Caki2 (cell line): ENCODE data around the gene NLRC5. TPM values are rescaled to one million over a fixed set of nuclear protein-coding genes. Genes with fewer than 3 reads are reported as not detected.
"Not testable (repeated sequence)": the region's sequence is repeated elsewhere in the genome, so short reads cannot be mapped to it uniquely, and the experiment has no call there.

ENCODE experiments used
- DNase-seq: peaks from one replicate; pipeline ENCODE4 v3.0.0-alpha.2; 2015; ENCODE audit warnings: low read depth
- in situ Hi-C: cut with HindIII; loops from 2 replicates; pipeline ENCODE4 v1.10.0; 2016; ENCODE audit warnings: low sequenced_read_pairs, low pct_unique_long_range_greater_than_20kb, mixed read lengths
- total RNA-seq: library from RNA; depleted of rRNA; stranded (reverse); fragments of >200 nt; shearing (Covaris generic); gene quantifications from 2 replicates; pipeline ENCODE4 v1.2.3, GENCODE V29; 2014; ENCODE audit warnings: low replicate concordance

The NLRC5 gene
- total RNA-seq, 1 experiment from 2014 or later = 3.1 TPM

DNA sequence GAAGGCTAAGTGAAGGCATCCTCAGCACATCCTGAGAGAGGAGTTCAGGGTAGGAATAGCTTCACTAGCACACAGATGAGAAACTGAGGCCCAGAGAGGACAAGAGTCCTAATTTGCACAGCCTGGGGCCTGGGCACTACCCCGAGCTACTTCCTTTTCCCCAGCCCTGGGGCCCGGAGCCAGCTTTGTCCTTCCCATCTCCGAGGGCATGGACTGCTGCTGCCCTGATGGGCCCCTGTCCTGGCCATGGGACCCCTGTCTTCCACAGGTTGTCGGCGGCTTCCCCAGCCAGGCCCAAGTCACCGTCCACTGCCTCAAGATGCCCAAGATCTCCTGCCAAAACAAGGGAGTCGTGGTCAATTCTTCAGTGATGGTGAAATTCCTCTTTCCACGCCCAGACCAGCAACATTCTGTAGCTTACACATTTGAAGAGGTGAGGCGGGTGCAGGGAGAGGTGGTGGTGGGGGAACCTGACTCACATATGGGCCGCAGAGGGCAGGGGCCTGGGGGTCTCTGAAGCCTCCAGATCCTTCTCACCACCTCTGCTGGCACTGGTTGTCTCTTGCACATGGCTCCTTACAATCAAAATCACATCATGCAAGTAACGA, 11.4 kb upstream of the NLRC5 start:
- in situ Hi-C loops = no loop called here
- DNase-seq = no peak

DNA sequence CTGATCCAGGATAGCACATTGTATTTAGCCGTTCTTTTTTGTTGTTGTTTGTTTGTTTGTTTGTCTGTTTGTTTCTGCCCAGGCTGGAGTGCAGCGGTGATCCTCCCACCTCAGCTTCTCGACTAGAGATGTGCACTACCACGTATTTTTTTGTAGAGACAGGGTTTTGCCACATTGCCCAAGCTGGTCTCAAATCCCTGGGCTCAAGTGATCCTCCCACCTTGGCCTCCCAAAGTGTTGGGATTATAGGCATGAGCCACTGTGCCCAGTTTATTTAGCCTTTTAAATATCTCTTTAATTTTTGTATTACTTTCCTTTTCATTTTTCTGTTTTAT, 9.2 kb upstream of the NLRC5 start:
- in situ Hi-C loops = no loop called here
- DNase-seq = no peak

DNA sequence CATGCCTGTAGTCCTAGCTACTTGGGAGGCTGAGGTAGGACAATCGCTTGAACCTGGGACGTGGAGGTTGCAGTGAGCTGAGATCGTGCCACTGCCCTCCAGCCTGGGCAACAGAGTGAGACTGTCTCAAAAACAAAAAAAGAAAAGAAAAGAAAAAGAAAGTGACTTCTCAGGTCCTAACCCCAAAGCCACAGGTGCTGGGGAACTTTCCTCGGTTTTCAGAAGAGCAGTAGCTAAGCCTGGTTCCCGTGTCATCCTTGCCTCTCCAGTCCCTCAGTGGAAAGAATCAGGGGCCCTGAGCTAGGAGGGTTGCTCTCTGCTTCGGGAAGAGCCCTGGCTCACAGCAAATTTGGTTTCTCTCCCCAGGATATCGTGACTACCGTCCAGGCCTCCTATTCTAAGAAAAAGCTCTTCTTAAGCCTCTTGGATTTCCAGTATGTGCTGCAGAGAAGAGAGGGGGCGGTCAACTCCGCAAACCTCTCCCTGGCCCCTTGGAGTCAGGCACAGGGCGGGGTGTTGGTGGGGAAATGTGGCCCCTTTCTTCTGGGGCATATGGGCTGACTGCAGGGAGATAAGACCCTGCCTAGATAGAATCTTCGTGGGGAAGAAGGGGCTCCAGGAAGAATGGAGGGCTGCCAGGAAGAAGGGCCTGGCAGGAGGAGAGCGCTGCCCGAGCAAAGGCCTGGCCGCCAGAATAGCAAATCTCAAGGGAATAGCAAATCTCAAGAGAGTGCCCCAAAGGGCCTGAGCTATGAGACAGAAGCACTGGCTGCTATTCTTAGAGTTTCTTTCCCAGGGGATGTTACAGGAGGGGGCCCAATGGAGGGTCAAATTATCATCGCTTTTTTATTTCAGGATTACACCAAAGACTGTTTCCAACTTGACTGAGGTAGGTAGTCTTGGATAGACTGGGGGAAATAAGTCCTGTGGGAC, 8.3 kb upstream of the NLRC5 start:
- in situ Hi-C loops = no loop called here
- no peak for DNase-seq

DNA sequence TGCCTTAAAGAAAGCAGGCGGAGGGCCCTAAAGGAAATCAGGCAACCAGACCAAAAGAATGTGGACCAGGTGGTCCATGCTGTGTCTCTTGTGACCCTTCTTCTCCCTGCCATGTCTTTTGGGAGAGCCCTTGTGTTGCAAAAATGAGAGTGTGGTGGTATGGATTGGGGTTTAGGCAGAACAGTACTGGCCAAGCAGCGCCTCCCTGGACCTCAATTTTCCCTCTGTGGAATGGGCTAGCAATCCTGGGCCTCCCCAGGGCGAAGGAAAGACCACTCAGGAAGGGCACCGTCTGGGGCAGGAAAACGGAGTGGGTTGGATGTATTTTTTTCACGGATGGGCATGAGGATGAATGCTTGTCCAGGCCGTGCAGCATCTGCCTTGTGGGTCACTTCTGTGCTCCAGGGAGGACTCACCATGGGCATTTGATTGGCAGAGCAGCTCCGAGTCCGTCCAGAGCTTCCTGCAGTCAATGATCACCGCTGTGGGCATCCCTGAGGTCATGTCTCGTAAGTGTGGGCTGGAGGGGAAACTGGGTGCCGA, 7.6 kb upstream of the NLRC5 start:
- no peak for DNase-seq
- in situ Hi-C loops = no loop called here

DNA sequence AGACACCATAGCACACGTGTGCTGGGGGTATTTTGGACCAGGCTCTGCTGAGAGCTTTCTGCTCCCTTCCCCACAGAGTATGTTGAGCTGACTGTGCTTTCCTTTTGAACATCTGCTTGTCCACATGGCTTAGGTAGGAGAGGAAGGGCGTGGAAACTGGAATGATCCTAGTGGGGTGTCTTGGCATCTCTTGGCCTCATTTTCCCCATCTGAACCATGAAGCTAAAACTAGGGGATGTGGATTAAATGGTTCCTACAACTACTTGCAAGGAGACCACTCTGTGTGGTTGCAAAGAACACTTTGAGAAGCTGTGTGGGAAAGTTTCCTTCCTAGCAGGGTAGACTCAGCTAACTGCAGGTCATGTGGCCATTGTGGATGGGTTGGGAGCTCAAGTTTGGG, 6.7 kb upstream of the NLRC5 start:
- DNase-seq = no peak
- in situ Hi-C loops = no loop called here

DNA sequence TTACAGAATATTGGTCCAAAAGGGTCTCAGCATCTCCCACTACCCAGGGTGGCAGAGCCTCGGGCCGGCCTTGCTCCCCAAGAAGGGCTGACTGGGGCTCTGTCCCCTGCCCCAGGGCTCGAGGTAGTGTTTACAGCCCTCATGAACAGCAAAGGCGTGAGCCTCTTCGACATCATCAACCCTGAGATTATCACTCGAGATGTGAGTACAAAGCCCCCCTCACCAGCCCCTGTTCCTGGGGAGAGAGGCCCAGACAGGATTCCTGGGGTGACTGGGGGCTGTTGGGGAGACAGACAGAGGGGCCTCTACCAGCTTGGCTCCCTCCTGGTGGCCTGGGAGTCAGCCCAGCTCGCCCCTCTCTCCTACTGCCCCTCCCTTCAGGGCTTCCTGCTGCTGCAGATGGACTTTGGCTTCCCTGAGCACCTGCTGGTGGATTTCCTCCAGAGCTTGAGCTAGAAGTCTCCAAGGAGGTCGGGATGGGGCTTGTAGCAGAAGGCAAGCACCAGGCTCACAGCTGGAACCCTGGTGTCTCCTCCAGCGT, 6.1 kb upstream of the NLRC5 start:
- no peak for DNase-seq

DNA sequence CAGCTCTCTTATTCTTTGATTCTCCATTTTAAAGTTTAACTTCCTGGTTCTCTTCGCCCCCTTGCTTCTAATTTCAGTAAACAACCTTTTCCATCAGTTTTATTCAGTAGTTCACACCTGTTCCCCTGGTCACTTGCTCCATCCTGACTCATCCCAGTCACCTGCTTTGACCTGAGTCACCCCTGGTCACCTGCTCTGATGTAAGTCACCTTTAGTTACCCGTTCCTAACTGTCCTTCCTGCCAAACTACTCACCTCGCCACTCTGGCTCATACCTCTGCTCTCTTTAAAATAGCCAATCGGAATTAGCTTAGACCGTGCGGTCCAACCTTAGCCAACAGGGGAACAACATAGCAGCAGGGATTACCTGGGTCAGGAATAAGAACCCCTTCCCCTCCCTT, 4.7 kb upstream of the NLRC5 start:
- in situ Hi-C loops = no loop called here
- peak; percentile 19 for DNase-seq

More for the DNA sequence above, 6.1 kb upstream of the NLRC5 start:
- in situ Hi-C loops = no loop called here

DNA sequence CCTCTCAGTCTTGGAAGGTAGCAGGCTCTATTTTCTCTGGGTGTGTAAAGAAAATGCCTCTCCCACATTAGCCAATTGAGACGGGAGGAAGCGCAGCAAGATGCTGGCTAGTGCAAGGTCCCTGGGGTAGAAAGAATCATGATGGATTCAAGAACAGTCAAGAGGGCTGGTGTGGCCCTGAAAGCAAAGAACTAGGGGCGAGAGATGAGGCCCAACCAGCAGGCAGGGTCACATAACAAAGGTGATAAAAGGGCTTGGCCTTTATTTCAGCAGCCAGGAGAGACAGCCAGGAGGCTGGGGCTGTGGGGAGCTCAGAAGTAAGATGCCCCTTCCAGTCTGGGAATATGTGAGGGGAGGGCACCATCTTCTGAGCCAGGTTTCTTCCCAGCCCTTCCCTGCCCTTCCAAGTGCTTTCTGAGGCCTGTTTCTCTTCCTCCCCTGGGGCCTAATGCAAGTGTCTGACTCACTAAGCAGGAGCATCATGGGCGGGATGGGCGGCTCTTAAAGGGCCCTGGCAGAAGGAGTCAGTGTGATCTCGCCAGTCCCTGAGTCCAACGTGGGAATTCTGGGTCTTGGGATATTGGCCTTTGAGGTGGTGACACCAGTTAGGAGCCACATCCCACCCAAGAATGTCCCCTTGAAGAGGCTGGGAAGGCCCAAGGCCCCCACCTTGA, 3.9 kb upstream of the NLRC5 start:
- in situ Hi-C loops = no loop called here
- DNase-seq = peak; percentile 61

DNA sequence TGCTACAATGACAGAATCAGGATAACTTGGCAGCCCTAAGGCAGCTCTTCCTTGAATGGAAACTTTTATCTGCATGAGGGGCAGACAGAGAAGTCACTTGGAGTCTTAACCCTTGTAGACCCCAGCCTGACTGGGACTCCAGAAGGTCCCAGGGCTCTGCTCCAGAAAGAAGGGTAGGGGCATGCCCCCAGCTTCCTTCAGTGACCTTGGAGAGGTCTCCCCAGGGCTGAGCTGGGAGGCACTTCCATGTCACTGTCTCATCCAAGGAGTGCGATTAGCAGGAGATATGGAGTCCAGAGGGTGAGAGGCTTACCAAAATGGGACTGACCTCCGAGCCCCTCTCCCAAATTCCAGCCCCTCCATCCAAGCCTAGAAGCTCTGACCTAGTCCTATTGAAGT, 3.4 kb upstream of the NLRC5 start:
- no peak for DNase-seq
- in situ Hi-C loops = no loop called here

DNA sequence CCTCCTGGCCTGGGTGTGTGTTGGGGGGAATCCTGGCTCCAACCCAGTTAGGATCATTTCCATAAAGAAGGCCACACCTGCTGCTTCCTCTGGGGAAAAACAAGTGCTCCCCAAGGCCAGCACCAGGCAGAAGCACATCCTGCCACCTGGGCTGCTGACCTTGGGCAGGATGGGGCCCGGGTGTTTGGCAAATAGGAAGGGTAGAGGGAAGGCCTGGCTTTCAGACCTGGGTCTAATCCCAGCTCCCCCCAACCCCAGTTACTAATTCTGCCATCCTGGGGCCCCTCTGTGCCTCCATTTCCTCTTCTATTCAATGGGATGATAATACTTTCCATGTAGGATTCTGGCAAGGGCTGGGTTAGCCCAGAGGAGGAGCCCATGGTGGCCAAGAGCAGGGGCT, 3.0 kb upstream of the NLRC5 start:
- no peak for DNase-seq
- in situ Hi-C loops = no loop called here

DNA sequence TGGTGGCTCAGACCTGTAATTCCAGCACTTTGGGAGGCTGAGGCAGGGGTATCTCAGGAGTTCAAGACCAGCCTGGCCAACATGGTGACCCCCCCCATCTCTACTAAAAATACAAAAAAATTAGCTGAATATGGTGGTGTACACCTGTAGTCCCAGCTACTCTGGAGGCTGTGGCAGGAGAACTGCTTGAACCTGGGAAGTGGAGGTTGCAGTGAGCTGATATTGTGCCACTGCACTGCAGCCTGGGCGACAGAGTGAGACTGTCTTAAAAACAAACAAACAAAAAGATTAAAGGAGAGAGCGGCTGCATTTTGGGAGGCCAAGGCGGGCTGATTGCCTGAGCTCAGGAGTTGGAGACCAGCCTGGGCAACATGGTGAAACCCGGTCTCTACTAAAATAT, 2.4 kb upstream of the NLRC5 start:
- DNase-seq, in situ Hi-C loops: not testable (repeated sequence)

DNA sequence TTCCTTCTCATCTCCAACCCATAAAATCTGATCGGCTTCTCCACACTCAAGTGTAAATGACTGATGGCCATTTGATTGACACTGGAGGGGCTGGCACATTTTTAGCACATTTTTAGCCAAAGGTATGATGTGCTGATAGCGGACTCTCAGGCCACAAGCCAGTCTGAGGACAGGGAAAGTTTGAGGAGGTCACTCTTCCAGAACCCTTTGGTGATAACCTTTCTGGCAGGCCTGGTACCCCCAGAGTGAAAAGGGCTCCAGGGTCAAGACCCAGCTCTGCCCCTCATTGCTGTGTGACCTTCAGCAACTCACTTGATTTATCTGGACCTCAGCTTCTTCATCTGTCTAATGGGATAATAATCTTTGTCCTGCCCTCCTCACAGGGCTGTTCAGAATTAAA, 1.7 kb upstream of the NLRC5 start:
- no peak for DNase-seq
- in situ Hi-C loops = no loop called here

DNA sequence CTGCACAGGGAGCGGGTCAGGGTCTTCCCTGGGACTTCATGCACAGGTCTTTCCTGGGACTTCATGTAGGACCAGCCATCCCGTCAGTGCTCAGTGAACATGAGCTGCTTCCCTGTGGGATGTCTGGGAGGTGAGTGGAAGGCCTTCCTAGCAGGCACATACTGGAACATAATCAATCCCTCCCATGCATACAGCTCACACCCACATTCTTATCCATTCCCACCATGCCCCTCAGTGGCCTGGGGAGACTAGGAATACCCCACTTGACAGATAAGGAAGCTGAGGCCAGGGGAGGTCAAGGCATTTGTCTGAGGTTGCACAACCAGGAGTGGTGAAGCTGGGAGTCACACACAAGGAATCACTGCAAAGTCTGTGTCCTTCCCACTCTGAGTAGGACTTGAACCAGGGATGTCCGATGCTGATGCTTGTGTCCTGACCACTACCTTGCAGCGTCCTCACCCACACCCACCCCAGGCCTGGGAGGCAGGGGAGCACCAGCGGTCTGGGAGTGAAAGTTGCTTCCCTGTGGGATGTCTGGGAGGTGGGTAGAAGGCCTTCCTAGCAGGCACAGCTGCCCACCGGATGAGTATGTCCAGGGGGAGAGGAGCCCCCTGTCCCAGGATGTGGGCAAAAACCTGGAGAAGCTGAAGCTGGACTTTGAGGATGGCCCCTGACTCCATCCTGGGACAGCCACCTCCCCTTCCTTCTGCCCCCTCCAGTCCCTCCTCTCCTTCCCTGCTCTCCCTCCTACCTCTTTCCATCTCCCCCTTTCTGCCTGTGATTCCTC, 1.0 kb upstream of the NLRC5 start:
- in situ Hi-C loops = no loop called here
- DNase-seq = no peak

DNA sequence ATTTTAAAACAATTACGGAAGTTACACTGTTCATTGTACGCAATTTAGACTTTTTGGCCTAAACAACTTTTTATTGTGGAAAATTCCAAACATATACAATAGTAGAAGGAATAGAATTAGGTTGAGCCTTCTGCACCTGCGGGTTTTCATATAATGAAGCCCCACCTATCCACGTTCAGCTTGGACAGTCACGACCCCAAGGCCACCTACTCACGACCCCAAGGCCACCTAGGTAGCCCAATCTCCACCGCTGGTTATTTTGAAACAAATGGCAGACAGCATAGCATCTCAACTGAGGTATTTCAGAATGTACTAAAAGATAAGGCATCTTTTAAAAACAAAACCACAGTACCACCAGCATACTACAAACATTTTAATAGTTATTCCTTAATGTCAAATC, 631 bp downstream of the NLRC5 start:
- in situ Hi-C loops = no loop called here
- DNase-seq = no peak

DNA sequence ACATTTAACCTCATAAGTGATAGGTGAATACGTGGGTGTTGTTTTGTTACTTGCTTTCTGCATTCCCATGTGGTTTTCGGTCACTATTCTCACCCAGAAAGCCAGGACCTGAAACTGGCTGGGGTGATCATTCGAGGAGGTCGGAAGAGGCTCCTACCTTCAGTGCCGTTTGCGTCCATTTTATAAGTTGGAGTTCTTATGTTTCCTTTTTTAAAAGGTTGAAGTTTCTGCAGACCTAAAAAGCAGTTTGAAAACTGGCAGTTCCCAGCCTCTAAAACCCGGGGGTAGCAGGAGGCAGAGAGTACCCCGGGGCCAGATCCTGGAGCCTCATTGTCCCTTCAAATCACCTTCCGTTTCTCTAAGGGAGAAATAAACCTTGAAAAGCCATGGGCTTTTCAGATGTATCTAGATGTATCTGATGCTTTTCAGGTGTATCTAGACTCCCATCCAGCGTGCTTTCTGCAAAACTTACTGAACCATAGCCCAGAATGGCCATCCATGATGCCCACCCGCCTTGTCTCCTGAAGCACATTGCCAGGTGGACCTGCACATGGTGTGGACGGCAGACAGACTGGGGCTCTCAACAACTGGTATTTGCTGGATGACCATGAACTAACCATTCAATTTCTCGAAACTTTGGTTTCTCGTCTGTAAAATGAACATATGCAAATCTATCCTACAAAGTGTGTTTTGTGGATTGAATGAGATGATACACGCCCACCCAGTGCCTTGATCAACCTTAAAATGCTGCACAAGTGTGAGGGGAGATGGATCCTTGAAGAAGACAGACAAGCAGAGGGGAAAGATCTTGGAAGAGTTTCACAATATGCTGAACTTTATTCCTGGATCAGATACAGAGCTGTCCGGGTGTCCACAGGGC, 1.3 kb downstream of the NLRC5 start:
- in situ Hi-C loops = no loop called here

DNA sequence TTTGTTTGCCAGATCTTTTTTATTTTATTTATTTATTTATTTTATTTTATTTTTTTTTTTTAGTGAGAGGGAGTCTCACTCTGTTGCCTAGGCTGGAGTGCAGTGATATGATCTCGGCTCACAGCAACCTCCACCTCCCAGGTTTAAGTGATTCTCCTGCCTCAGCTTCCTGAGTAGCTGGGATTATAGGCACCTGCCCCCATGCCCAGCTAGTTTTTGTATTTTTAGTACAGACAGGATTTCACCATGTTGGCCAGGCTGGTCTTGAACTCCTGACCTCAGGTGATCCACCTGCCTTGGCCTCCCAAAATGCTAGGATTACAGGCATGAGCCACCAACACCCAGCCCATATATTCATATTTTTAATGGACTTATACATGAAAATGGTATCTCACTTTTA, 3.1 kb downstream of the NLRC5 start:
- in situ Hi-C loops, DNase-seq: not testable (repeated sequence)

More for the DNA sequence above, 1.3 kb downstream of the NLRC5 start:
- DNase-seq = no peak

DNA sequence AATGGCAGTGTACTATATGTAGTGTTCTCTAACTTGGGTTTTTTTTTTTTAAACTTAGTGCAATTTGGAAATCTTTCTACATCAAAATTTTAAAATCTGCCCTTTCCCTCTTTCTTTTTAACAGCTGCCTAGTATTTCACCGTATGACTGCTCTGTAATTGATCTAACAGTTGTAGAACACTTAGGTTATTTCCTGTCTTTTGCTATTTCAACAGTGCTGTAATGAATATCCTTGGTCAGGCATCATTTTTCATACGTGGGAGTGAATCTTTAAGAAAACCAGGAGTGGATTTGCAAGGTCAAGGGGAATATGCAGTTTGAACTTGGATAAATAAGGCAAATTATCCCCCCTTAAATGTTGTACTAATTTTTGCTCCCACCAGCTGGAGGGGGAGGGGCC, 3.8 kb downstream of the NLRC5 start:
- in situ Hi-C loops = no loop called here
- DNase-seq = no peak
